Panc1 (cell line): ENCODE measurements around the gene TBC1D3H. TPM values are rescaled to one million over a fixed set of nuclear protein-coding genes. Genes with fewer than 3 reads are reported as not detected.
"Not testable (repeated sequence)": the region's sequence is repeated elsewhere in the genome, so short reads cannot be mapped to it uniquely, and the experiment has no call there.

Source experiments
- ATAC-seq: fragments of 200-7000 bp; cut with Tn5 transposase; 2 replicates; pipeline ENCODE4 v1.9.1; 2020; ENCODE audit warnings: mild to moderate bottlenecking, moderate library complexity
- Bru-seq: library from RNA; stranded (reverse); fragments of 400-500 nt; gene quantifications from one replicate; lab custom pipeline; 2021; lab: Mats Ljungman, UMichigan
- BruChase-seq, 2 experiments: library from RNA; stranded (reverse); fragments of 400-500 nt; gene quantifications; one replicate each; lab custom pipeline; 2021; lab: Mats Ljungman, UMichigan
- BruUV-seq: library from RNA; stranded (reverse); fragments of 400-500 nt; replicated peaks from 2 replicates; lab custom pipeline; 2021; lab: Mats Ljungman, UMichigan
- CTCF ChIA-PET: fragments of 300-600 bp; sonication (Branson Sonifier 250); formaldehyde crosslinking; loops from one replicate; lab custom pipeline; 2022; ENCODE audit warnings: antibody characterized with exemption; lab: Charles Lee
- POLR2A ChIA-PET: fragments of 300-600 bp; sonication (Branson Sonifier 250); formaldehyde crosslinking; loops from one replicate; lab custom pipeline; 2022; ENCODE audit warnings: antibody characterized with exemption; lab: Charles Lee
- DNase-seq: peaks from one replicate; pipeline ENCODE4 v3.0.0-alpha.2; 2010; ENCODE audit warnings: low read depth, low spot score
- H3K27ac ChIP-seq: 2 replicates; pipeline ENCODE4 v1.5.1; 2011; ENCODE audit warnings: mild to moderate bottlenecking, low read length, inconsistent platforms
- H3K27me3 ChIP-seq: fragments of 200-500 bp; sonication (Bioruptor generic); 2 replicates; pipeline ENCODE4 v1.6.0; 2014; ENCODE audit warnings: low read length, inconsistent platforms; ENCODE audit not compliant: control insufficient read depth, insufficient read depth
- H3K36me3 ChIP-seq: fragments of 200-500 bp; sonication (Bioruptor generic); 2 replicates; pipeline ENCODE4 v1.5.1; 2014; ENCODE audit warnings: inconsistent platforms, mild to moderate bottlenecking, low read length, moderate library complexity; ENCODE audit not compliant: control insufficient read depth, insufficient read depth
- H3K4me1 ChIP-seq: 2 replicates; pipeline ENCODE4 v1.5.1; 2011; ENCODE audit warnings: inconsistent platforms, mild to moderate bottlenecking, low read length, moderate library complexity; ENCODE audit not compliant: control insufficient read depth, insufficient read depth
- H3K4me3 ChIP-seq, 2 experiments: 2 replicates each; pipeline ENCODE4 v1.5.1; 2011 to 2012; ENCODE audit warnings: low read depth in 2 of 2, low read length in 2 of 2, mild to moderate bottlenecking in 2 of 2, inconsistent platforms in 1 of 2, moderate library complexity in 1 of 2
- H3K9me3 ChIP-seq: fragments of 200-500 bp; sonication (Bioruptor generic); 2 replicates; pipeline ENCODE4 v1.5.1; 2014; ENCODE audit warnings: low read depth, mild to moderate bottlenecking, inconsistent platforms, low read length, moderate library complexity; ENCODE audit not compliant: control insufficient read depth, insufficient read depth
- in situ Hi-C: cut with HindIII; loops from 2 replicates; pipeline ENCODE4 v1.10.0; 2016; ENCODE audit warnings: low sequenced_read_pairs, low pct_unique_long_range_greater_than_20kb
- intact Hi-C: fragments of 100-400 bp; cut with micrococcal nuclease; formaldehyde crosslinking; loops from one replicate; pipeline ENCODE4 v1.10.0; 2022; ENCODE audit not compliant: unreplicated experiment
- long read RNA-seq: library from polyadenylated mRNA; unstranded; transcript quantifications from one replicate; pipeline ENCODE4 v2.0.0, GENCODE V29; 2021; ENCODE audit not compliant: unreplicated experiment
- polyA plus RNA-seq: library from polyadenylated mRNA; unstranded; fragments of >200 nt; gene quantifications from one replicate; pipeline ENCODE4 v1.2.1, GENCODE V29; 2012; ENCODE audit warnings: missing spikeins; ENCODE audit not compliant: insufficient read length
- total RNA-seq: library from RNA; stranded (reverse); gene quantifications from one replicate; pipeline ENCODE4 v1.2.1, GENCODE V29; 2021; ENCODE audit not compliant: unreplicated experiment

Gene TBC1D3H
- total RNA-seq (not detected), Bru-seq, nascent RNA (not detected), BruChase-seq, experiment 1, labeled RNA remaining after a 2-hour chase (not detected), BruChase-seq, experiment 2, labeled RNA remaining after a 6-hour chase (not detected)
- polyA plus RNA-seq, result not detected
- long read RNA-seq, result 0 reads

DNA sequence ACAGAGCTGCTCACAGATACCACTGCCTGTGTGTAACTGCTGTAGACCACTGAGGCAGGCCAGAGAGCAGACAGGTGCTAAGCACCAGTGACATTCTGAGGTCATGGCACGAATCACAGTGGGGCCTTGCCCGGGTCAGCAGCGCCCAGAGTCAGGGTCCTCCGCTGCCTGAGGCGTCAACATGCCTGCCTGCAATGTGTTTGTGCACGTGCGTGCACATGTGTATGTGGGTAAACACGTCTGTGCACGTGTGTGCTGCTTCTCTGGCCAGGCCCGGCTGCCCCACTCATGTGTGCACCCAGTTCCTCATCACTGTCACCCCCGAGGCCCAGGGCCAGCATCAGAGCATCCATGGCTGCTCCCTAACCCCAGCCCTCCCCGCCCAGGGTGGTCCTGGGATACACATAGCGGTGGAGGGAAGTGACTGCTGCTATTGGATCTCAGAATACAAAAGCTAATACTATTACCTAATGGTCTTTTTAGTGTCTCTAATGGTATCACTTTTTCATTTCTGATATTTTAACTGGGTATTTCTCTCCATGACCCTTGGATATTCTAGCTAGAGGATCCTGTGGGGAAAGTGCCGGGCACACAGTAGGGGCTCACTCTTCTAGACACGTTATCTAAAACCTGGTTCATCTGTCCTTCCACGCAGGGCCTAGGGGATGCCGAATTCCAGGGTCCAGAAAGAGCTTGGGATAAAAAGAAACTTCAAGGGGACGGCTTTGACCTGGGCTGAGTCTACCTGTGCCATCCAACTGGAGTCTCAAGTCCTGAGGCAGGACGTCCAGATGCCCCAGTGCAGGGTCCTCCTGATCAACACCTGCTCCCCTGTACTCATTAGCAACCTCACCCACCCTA is at the start of gene TBC1D3H:
Gene TBC1D3H (minus strand): TSS at position 51 of the 861 bp plus-strand sequence. CDS start 1,540 bp downstream, outside the sequence.
- H3K9me3 ChIP-seq, intact Hi-C loops, BruUV-seq, CTCF ChIA-PET, ATAC-seq, H3K4me3 ChIP-seq, H3K27ac ChIP-seq, H3K36me3 ChIP-seq, H3K27me3 ChIP-seq, in situ Hi-C loops, POLR2A ChIA-PET, H3K4me1 ChIP-seq, DNase-seq: not testable (repeated sequence)

DNA sequence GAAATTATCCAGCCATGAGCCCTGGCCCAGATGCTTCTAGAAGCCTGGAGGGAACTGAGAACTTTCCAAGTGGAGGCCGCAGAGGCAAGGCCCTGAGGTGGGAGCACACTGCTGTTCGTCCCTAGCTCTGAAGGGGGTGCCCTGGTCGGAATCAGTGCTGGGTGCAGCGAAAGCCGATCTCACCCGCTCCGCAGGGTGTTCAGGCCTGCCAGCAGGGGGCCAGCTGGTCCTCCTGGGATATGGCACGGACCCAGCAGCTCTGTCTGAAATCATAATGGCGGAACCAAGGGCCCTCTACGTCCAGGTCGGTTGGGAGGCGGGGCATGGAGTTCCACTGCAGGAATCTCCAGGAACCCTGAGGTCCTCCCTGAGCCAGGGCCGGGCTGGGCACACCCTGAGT is 40.7 kb upstream of the TBC1D3H start:
- H3K9me3 ChIP-seq, intact Hi-C loops, ATAC-seq, BruUV-seq, H3K27ac ChIP-seq, POLR2A ChIA-PET, H3K4me3 ChIP-seq, DNase-seq, H3K27me3 ChIP-seq, CTCF ChIA-PET, H3K4me1 ChIP-seq, in situ Hi-C loops, H3K36me3 ChIP-seq: not testable (repeated sequence)

DNA sequence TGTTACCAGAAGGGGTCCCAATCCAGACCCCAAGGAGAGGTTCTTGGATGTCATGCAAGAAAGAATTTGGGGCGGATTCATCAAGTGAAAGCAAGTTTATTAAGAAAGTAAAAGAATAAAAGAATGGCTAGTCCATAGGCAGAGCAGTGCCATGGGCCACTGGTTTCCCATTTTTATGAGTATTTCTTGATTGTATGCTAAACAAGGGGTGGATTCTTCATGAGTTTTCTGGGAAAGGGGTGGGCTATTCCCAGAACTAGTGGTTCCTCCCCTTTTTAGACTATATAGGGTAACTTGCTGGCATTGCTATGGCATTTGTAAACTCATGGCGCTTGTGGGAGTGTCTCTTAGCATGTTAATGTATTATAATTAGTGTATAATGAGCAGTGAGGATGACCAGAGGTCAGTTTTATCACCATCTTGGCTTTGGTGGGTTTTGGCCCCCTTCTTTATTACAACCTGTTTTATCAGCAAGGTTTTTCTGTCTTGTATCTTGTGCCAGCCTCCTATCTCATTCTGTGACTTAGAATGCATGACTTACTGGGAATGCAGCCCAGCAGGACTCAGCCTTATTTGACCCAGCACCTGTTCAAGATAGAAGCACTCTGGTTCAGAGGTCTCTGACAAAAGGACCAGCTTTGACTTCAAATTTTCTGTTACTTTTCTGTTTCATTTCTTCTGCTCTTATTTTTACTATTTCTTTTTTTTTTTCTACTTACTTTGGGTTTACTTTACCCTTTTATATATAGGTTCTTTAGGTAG is 27.1 kb upstream of the TBC1D3H start:
- POLR2A ChIA-PET, BruUV-seq, H3K27ac ChIP-seq, H3K36me3 ChIP-seq, ATAC-seq, DNase-seq, CTCF ChIA-PET, in situ Hi-C loops, intact Hi-C loops, H3K27me3 ChIP-seq, H3K4me3 ChIP-seq, H3K4me1 ChIP-seq, H3K9me3 ChIP-seq: not testable (repeated sequence)

DNA sequence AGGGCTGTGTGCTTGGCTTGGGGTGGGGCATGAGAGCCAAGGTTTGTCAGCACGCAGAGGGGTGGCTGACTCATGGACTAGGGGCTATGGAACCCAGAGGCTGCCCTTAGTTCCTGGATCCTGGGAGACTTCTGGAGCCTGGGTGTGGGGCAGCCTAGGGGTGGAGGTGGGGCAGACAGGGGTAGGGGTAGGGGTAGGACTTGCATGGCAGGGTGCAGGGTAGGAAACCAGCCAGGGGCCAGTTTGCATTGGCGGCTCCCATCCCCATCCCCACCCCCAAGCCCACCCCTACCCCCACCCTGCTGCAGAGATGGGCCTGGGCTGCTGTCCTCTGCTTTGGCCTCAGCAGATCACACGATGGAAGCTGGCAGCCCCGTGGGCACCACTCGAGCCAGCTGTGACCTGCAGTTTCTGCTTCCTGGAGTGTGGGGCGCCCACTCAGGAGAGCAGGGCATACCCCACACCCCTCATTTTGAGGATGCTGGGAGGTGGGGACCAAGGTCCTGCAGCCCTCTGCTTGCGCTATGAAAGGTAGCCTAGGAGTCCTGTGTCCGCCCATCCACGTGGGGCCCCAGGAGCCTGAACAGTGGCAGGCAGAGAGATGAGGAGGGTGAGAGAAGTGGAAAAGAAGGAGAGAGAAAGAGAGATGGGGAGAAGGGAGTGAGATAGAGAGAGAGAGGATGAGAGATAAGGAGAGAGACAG is 2.9 kb upstream of the TBC1D3H start:
- H3K27ac ChIP-seq, H3K36me3 ChIP-seq, POLR2A ChIA-PET, H3K9me3 ChIP-seq, H3K4me3 ChIP-seq, DNase-seq, BruUV-seq, H3K4me1 ChIP-seq, ATAC-seq, in situ Hi-C loops, intact Hi-C loops, CTCF ChIA-PET, H3K27me3 ChIP-seq: not testable (repeated sequence)

DNA sequence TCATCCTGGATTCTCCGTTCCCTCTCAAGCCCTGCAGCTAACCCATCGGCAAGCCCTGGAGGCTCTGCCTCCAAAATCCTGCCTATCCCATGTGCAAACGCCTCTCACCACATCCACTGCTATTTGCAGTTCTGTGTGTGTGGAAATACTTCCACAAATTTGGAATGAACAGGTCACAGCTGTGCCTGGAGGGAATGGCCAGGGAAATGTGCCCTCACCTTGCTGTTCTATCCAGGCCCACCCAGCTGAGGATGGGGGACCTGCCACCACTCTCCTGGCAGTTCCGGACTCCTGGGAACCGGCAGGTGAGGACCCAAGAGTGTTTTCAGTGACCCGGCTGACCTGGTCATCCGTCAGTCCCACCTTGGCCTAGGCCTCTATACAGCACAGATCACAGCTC is 12.3 kb downstream of the TBC1D3H start:
- ATAC-seq, BruUV-seq, POLR2A ChIA-PET: not testable (repeated sequence)

DNA sequence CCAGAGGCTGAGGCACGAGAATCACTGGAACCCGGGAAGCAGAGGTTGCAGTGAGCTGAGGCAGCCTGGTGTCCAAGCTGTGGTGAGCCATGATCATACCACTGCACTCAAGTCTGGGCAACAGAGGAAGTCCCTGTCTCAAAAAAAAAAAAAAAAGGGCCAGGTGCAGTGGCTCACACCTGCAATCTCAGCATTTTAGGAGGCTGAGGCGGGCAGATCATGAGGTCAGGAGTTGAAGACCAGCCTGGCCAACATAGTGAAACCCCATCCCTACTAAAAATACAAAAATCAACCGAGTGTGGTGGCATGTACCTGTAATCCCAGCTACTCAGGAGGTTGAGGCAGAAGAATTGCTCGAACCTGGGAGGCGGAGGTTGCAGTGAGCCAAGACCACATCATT is 25.7 kb downstream of the TBC1D3H start:
- ATAC-seq, H3K36me3 ChIP-seq, H3K27ac ChIP-seq, CTCF ChIA-PET, in situ Hi-C loops, intact Hi-C loops, POLR2A ChIA-PET, BruUV-seq, H3K27me3 ChIP-seq, H3K4me1 ChIP-seq, H3K9me3 ChIP-seq, H3K4me3 ChIP-seq, DNase-seq: not testable (repeated sequence)

More for the DNA sequence above, 12.3 kb downstream of the TBC1D3H start:
- H3K27ac ChIP-seq, DNase-seq, H3K9me3 ChIP-seq, CTCF ChIA-PET, H3K4me1 ChIP-seq, H3K36me3 ChIP-seq, in situ Hi-C loops, intact Hi-C loops, H3K27me3 ChIP-seq, H3K4me3 ChIP-seq: not testable (repeated sequence)
